SU-DHL-6 (cell line): Measurements from ENCODE around the gene ARRB1.
"Not testable (repeated sequence)": the region's sequence is repeated elsewhere in the genome, so short reads cannot be mapped to it uniquely, and the experiment has no call there.

ENCODE experiments used
- CTCF ChIP-seq: fragments of 200-600 bp; sonication (generic); IDR thresholded peaks from one replicate; pipeline ENCODE4 v1.5.1; 2017; ENCODE audit warnings: antibody characterized with exemption, mild to moderate bottlenecking, low read length, moderate library complexity; ENCODE audit not compliant: insufficient read depth, poor library complexity, severe bottlenecking
- EZH2phosphoT487 ChIP-seq: fragments of 200-600 bp; sonication (generic), shearing (Covaris generic); conservative IDR thresholded peaks from 2 replicates; pipeline ENCODE4 v1.6.1; 2018; ENCODE audit warnings: mild to moderate bottlenecking, antibody characterized with exemption, low read length, moderate library complexity, mixed read lengths

DNA sequence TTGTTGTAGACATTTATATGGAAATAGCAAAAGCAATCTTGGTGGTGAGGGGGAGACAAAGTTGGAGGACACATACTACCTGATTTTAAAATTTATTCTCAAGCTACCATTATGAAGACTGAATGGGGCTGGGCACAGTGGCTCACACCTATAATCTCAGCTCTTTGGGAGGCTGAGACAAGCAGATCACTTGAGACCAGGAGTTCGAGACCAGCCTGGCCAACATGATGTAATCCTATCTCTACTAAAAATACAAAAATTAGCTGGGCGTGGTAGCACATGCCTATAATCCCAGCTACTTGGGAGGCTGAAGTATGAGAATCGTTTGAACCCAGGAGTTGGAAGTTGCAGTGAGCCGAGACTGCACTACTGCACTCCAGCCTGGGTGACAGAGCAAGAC, 10.8 kb upstream of the ARRB1 start:
- TF ChIP-seq CTCF, EZH2phosphoT487: not testable (repeated sequence)
